GM12892 (cell line): ENCODE data around the gene ATP2A2.
"Not testable (repeated sequence)": the region's sequence is repeated elsewhere in the genome, so short reads cannot be mapped to it uniquely, and the experiment has no call there.

ENCODE experiments used
- DNase-seq: peaks from one replicate; pipeline ENCODE4 v3.0.0; 2011; ENCODE audit not compliant: insufficient read length
- FAIRE-seq: peaks from 2 replicates; lab custom pipeline; 2011; peaks lifted over from hg19 to GRCh38; lab: Jason Lieb, UNC
- POLR2A ChIP-seq: IDR thresholded peaks from 2 replicates; pipeline ENCODE4 v1.6.1; 2011; ENCODE audit warnings: low read depth, low read length, control low read depth
- POLR2AphosphoS5 ChIP-seq: IDR thresholded peaks from 2 replicates; pipeline ENCODE4 v1.6.1; 2011; ENCODE audit warnings: low read depth, low read length, control low read depth
- TAF1 ChIP-seq: IDR thresholded peaks from 2 replicates; pipeline ENCODE4 v1.6.1; 2011; ENCODE audit warnings: low read depth, mild to moderate bottlenecking, control low read depth, low read length, borderline replicate concordance

ATP2A2 gene

GRCh38 chr12:110248096-110248447 lies 33.0 kb upstream of the ATP2A2 start:
- no peak for DNase-seq
- TF ChIP-seq POLR2A = no peak
- TF ChIP-seq POLR2AphosphoS5 = no peak
- no peak for TF ChIP-seq TAF1
- FAIRE-seq = no peak

- TF ChIP-seq POLR2A = no peak
- no peak for TF ChIP-seq TAF1
- TF ChIP-seq POLR2AphosphoS5 = no peak
- FAIRE-seq = no peak
- DNase-seq = no peak
Measured at GRCh38 chr12:110249105-110249504, 31.9 kb upstream of the ATP2A2 start.

GRCh38 chr12:110249716-110250225 lies 31.3 kb upstream of the ATP2A2 start:
- FAIRE-seq (no peak), DNase-seq (no peak)
- TF ChIP-seq POLR2AphosphoS5 (no peak), POLR2A (no peak)

- no peak for TF ChIP-seq POLR2AphosphoS5
- no peak for TF ChIP-seq TAF1
- no peak for TF ChIP-seq POLR2A
- FAIRE-seq (no peak), DNase-seq (no peak)
Measured at GRCh38 chr12:110251381-110251780, 29.7 kb upstream of the ATP2A2 start.

GRCh38 chr12:110252716-110253115 lies 28.3 kb upstream of the ATP2A2 start:
- DNase-seq = no peak
- no peak for TF ChIP-seq TAF1
- no peak for TF ChIP-seq POLR2A
- no peak for TF ChIP-seq POLR2AphosphoS5
- no peak for FAIRE-seq

- DNase-seq (no peak), FAIRE-seq (no peak)
- TF ChIP-seq POLR2A (no peak), POLR2AphosphoS5 (no peak), TAF1 (no peak)
Measured at GRCh38 chr12:110253176-110253575, 27.9 kb upstream of the ATP2A2 start.

- no peak for DNase-seq
- FAIRE-seq = no peak
- TF ChIP-seq POLR2AphosphoS5 = no peak
- TF ChIP-seq POLR2A = no peak
- TF ChIP-seq TAF1 = no peak
Measured at GRCh38 chr12:110254971-110255540, 26.0 kb upstream of the ATP2A2 start.

- not testable (repeated sequence) for FAIRE-seq, DNase-seq
Measured at GRCh38 chr12:110255890-110256456, 25.1 kb upstream of the ATP2A2 start.

GRCh38 chr12:110256780-110257431 lies 24.1 kb upstream of the ATP2A2 start:
- FAIRE-seq (no peak), DNase-seq (no peak)
- no peak for TF ChIP-seq POLR2A
- TF ChIP-seq POLR2AphosphoS5 = no peak
- no peak for TF ChIP-seq TAF1

GRCh38 chr12:110258466-110258865 lies 22.6 kb upstream of the ATP2A2 start:
- DNase-seq (no peak), FAIRE-seq (no peak)
- TF ChIP-seq TAF1 (no peak), POLR2A (no peak), POLR2AphosphoS5 (no peak)

- TF ChIP-seq TAF1 (no peak), POLR2A (no peak), POLR2AphosphoS5 (no peak)
- no peak for FAIRE-seq
- DNase-seq = no peak
Measured at GRCh38 chr12:110262442-110263388, 18.3 kb upstream of the ATP2A2 start.
